SK-N-MC (cell line): Measurements from ENCODE around the gene CTNNA1.

Source experiments
- DNase-seq: peaks from one replicate; pipeline ENCODE4 v3.0.0-alpha.2; 2011; ENCODE audit warnings: low read depth, low spot score
- H3K27ac ChIP-seq: fragments of 200-600 bp; sonication (generic); 2 replicates; pipeline ENCODE4 v1.5.1; 2016; ENCODE audit warnings: mixed run types
- H3K36me3 ChIP-seq: fragments of 200-600 bp; sonication (generic); 2 replicates; pipeline ENCODE4 v1.6.1; 2017; ENCODE audit warnings: antibody characterized with exemption, low read length, mixed read lengths; ENCODE audit not compliant: insufficient read depth
- H3K4me3 ChIP-seq: fragments of 200-600 bp; sonication (generic); 2 replicates; pipeline ENCODE4 v1.5.1; 2016
- H3K9ac ChIP-seq: fragments of 200-600 bp; sonication (generic); 2 replicates; pipeline ENCODE4 v1.8.0; 2017; ENCODE audit warnings: mixed run types, mixed read lengths; ENCODE audit not compliant: insufficient read length
- H3K9me3 ChIP-seq: fragments of 200-600 bp; sonication (generic); 2 replicates; pipeline ENCODE4 v1.6.1; 2017; ENCODE audit warnings: low read depth, mild to moderate bottlenecking, antibody characterized with exemption, low read length, moderate library complexity, mixed read lengths
- EZH2 ChIP-seq: fragments of 200-600 bp; sonication (generic); IDR thresholded peaks from one replicate; pipeline ENCODE4 v1.6.1; 2017; ENCODE audit warnings: antibody characterized with exemption
- FOXP2 ChIP-seq: optimal IDR thresholded peaks from 2 replicates; pipeline ENCODE3; 2011; ENCODE audit warnings: mild to moderate bottlenecking, moderate library complexity; ENCODE audit not compliant: insufficient read depth; ENCODE audit errors: extremely low read length, control extremely low read depth
- POLR2AphosphoS5 ChIP-seq: IDR thresholded peaks from 2 replicates; pipeline ENCODE4 v1.6.1; 2012; ENCODE audit warnings: mild to moderate bottlenecking, low read depth, low read length, borderline replicate concordance

CTNNA1 gene

GRCh38 chr5:138935466-138935865, 182.2 kb downstream of the CTNNA1 start:
- TF ChIP-seq POLR2AphosphoS5 (no peak), FOXP2 (no peak), EZH2 (no peak)
- DNase-seq, result no peak
- no peaks in the 10 kb centered on the region for H3K9me3 ChIP-seq
- no peak overlapping the region for H3K27ac ChIP-seq
- no peak overlapping the region for H3K4me3 ChIP-seq
- H3K9ac ChIP-seq, result no peak overlapping the region
- H3K36me3 ChIP-seq, result peaks cover 45% of the 10 kb centered on the region

- DNase-seq, result no peak
- Histone ChIP-seq H3K36me3 (peaks cover 36% of the 10 kb centered on the region), H3K4me3 (no peak overlapping the region), H3K27ac (no peak overlapping the region), H3K9ac (no peak overlapping the region), H3K9me3 (no peaks in the 10 kb centered on the region)
- TF ChIP-seq EZH2, result no peak
- TF ChIP-seq FOXP2, result no peak
- no peak for TF ChIP-seq POLR2AphosphoS5
These were observed 183.2 kb downstream of the CTNNA1 start for GRCh38 chr5:138936225-138936967.

- Histone ChIP-seq H3K36me3 (peaks cover 30% of the 10 kb centered on the region), H3K9ac (no peak overlapping the region), H3K4me3 (no peak overlapping the region), H3K27ac (no peak overlapping the region), H3K9me3 (no peaks in the 10 kb centered on the region)
- no peak for TF ChIP-seq FOXP2
- no peak for DNase-seq
These were observed 183.7 kb downstream of the CTNNA1 start for GRCh38 chr5:138936968-138937345.

- Histone ChIP-seq H3K4me3 (no peak overlapping the region), H3K9ac (no peak overlapping the region)
These were observed 184.5 kb downstream of the CTNNA1 start for GRCh38 chr5:138937392-138938387.

GRCh38 chr5:138938526-138938925, 185.3 kb downstream of the CTNNA1 start:
- no peak overlapping the region for H3K4me3 ChIP-seq
- no peak for DNase-seq
- H3K9ac ChIP-seq, result no peak overlapping the region
- H3K36me3 ChIP-seq, result peaks cover 14% of the 10 kb centered on the region
- H3K27ac ChIP-seq, result no peak overlapping the region
- H3K9me3 ChIP-seq, result no peaks in the 10 kb centered on the region
- no peak for TF ChIP-seq FOXP2
- TF ChIP-seq POLR2AphosphoS5, result no peak
- no peak for TF ChIP-seq EZH2

More at GRCh38 chr5:138937392-138938387, 184.5 kb downstream of the CTNNA1 start:
- Histone ChIP-seq H3K27ac (no peak overlapping the region), H3K36me3 (peaks cover 23% of the 10 kb centered on the region), H3K9me3 (no peaks in the 10 kb centered on the region)
- DNase-seq, result no peak
- TF ChIP-seq EZH2 (no peak), FOXP2 (no peak), POLR2AphosphoS5 (no peak)

- TF ChIP-seq POLR2AphosphoS5 (no peak), FOXP2 (no peak), EZH2 (no peak)
- Histone ChIP-seq H3K4me3 (no peak overlapping the region), H3K9ac (no peak overlapping the region), H3K9me3 (no peaks in the 10 kb centered on the region), H3K27ac (no peak overlapping the region), H3K36me3 (no peaks in the 10 kb centered on the region; the same call in 1 of the 2 replicates)
- no peak for DNase-seq
These were observed 188.8 kb downstream of the CTNNA1 start for GRCh38 chr5:138942066-138942465.

GRCh38 chr5:138942861-138943260, 189.6 kb downstream of the CTNNA1 start:
- no peak overlapping the region for H3K4me3 ChIP-seq
- no peaks in the 10 kb centered on the region for H3K9me3 ChIP-seq
- no peak overlapping the region for H3K9ac ChIP-seq
- no peak for TF ChIP-seq POLR2AphosphoS5
- TF ChIP-seq EZH2, result no peak
- DNase-seq, result no peak
- H3K27ac ChIP-seq, result no peak overlapping the region
- H3K36me3 ChIP-seq, result no peaks in the 10 kb centered on the region; the same call in 1 of the 2 replicates

GRCh38 chr5:138943599-138944173, 190.5 kb downstream of the CTNNA1 start:
- no peak for TF ChIP-seq FOXP2
- TF ChIP-seq EZH2, result no peak
- no peak for TF ChIP-seq POLR2AphosphoS5
- no peak overlapping the region for H3K27ac ChIP-seq

More at GRCh38 chr5:138943599-138944173, 190.5 kb downstream of the CTNNA1 start:
- H3K9me3 ChIP-seq, result no peaks in the 10 kb centered on the region
- DNase-seq, result no peak
- H3K9ac ChIP-seq, result no peak overlapping the region
- no peaks in the 10 kb centered on the region; the same call in 1 of the 2 replicates for H3K36me3 ChIP-seq
- H3K4me3 ChIP-seq, result no peak overlapping the region
